Right cardiac atrium (tissue), 5 donors: ENCODE data around the gene ENHO. TPM values are rescaled to one million over a fixed set of nuclear protein-coding genes. Genes with fewer than 3 reads are reported as not detected.
A peak's percentile ranks its signal among the peaks of the same experiment; 100 is the strongest.

Experiments
- ATAC-seq, 2 donors: fragments of 200-7000 bp; cut with Tn5 transposase; one replicate each; pipeline versions ENCODE4 v1.8.0 to v1.9.1; 2020; ENCODE audit warnings: moderate library complexity in 2 of 2, mild to moderate bottlenecking in 1 of 2
- DNase-seq, 3 donors: peaks; one replicate each; pipeline ENCODE4 v3.0.0-alpha.2; 2020
- H3K27ac ChIP-seq: one replicate; pipeline ENCODE4 v1.5.1; 2013; ENCODE audit warnings: mild to moderate bottlenecking, low read length, control low read depth, moderate library complexity
- H3K27me3 ChIP-seq: one replicate; pipeline ENCODE4 v1.6.1; 2013; ENCODE audit not compliant: control insufficient read depth, insufficient read depth
- H3K4me1 ChIP-seq: one replicate; pipeline ENCODE4 v1.6.1; 2013; ENCODE audit warnings: low read length; ENCODE audit not compliant: control insufficient read depth, insufficient read depth
- H3K4me3 ChIP-seq: one replicate; pipeline ENCODE4 v1.5.1; 2013; ENCODE audit warnings: low read length, control low read depth
- H3K9me3 ChIP-seq: one replicate; pipeline ENCODE4 v1.6.1; 2013; ENCODE audit warnings: low read length; ENCODE audit not compliant: control insufficient read depth
- whole genome bisulfite sequencing: extraction: QIAGEN DNeasy Blood & Tissue Kit; methylation state at CpG from one replicate; pipeline ENCODE4 v1.1.7; 2013; 5-methylcytosine and 5-hydroxymethylcytosine counted together
- intact Hi-C, 4 donors: fragments of 100-400 bp; cut with DNase I; formaldehyde crosslinking; loops; one replicate each; pipeline versions ENCODE4 v1.11.0 to v1.14.0; 2022 to 2023
- long read RNA-seq, 4 donors: library from polyadenylated mRNA; unstranded; transcript quantifications; one replicate each; pipeline ENCODE4 v2.0.0, GENCODE V29; 2020 to 2021
- polyA plus RNA-seq: library from polyadenylated mRNA; stranded (reverse); fragments of 200-250 nt; gene quantifications from one replicate; pipeline ENCODE4 v1.2.3, GENCODE V29; 2013
- total RNA-seq, 4 donors: library from RNA; stranded (reverse); fragmentation: NEBNext Ultra II Directional; extraction: Animal tissue kit (Norgen Biotek cat#: 25700); gene quantifications; one replicate each; pipeline ENCODE4 v1.2.1, GENCODE V29; 2021
- donor health status: healthy with polysubstance abuse.
- donor health status: DM: no; HTN: yes; CAD: no.
- donor health status: DM: no; HTN: no; CAD: no.
- donor health status: DM: no; HTN: yes; CAD: no; lungs with severe emphysema.
- donor health status: DM: yes; HTN: yes; CAD: no.

Gene ENHO
- total RNA-seq (1 to 10 TPM in 3 of 4 donors, under 1 TPM in 1; 0.67 to 2.3 (median 1.6) TPM), polyA plus RNA-seq (3.2 TPM)
- long read RNA-seq, donor 1, partial matches to known transcripts = 0 of 3 reads
- long read RNA-seq, donor 1, other reads (novel, unspliced or antisense) = 0 of 3 reads
- long read RNA-seq, donor 2, partial matches to known transcripts = 0 of 3 reads
- long read RNA-seq, donor 2, other reads (novel, unspliced or antisense) = 1 of 3 reads
- long read RNA-seq, donor 3 = 0 reads
- long read RNA-seq, donor 4, partial matches to known transcripts = 0 of 2 reads
- long read RNA-seq, donor 4, other reads (novel, unspliced or antisense) = 0 of 2 reads

DNA sequence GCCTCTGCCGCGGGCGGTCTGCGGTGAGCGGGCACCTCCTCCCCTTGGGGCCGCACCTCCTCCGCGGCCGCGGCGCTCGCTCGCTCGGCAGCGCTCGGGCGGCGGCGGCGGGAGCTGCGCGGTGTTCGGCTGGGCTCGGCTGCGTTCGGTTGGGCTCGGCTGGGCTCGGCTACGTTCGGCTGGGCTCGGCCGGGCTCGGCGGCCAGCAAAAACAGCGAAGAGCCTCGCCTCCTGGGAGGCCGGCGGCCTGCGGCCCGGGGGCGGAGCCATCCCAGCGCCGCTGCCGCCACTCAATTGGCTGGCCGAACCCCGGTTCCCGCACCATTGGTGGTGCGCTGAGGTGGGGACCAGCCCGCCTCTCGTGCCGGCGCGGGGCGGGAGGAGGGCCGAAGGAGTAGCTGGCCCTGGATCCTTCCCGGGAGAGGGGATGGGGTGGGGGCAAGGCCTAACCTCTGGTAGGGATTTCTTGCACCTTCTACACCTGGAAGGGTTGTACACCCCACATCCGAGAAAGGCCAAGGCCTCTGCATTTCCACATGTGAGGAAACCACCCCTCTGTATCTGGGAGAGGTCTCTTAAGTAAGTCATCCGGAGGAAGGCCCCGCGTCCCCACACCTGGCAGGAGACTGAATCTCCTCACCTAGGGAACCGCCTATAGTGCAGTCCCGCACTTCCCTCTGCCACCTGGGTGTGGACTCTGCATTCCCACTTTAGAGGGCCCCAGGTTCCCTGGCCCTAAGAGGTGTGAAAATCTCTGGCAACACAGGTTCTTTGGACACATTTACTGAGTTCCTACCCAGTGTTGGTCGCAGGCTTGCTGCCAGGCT lies at the start of gene ENHO:
Gene ENHO, minus strand, starts transcription at position 20 of the 827 bp plus-strand sequence. CDS start 1,295 bp downstream, outside the sequence.
- no peaks in the 10 kb centered on the region for H3K4me1 ChIP-seq
- peak; percentile 97 to 99 for ATAC-seq
- 5% methylated on average over 63 of the region's 63 CpGs for WGBS
- H3K4me3 ChIP-seq = peak within 1 kb of the TSS; percentile 49
- no peaks in the 10 kb centered on the region for H3K27me3 ChIP-seq
- intact Hi-C loops = no loop called here
- DNase-seq = peak; percentile 91 to 96 (median 95)
- H3K27ac ChIP-seq = no peak within 1 kb of the TSS
- no peaks in the 10 kb centered on the region for H3K9me3 ChIP-seq

DNA sequence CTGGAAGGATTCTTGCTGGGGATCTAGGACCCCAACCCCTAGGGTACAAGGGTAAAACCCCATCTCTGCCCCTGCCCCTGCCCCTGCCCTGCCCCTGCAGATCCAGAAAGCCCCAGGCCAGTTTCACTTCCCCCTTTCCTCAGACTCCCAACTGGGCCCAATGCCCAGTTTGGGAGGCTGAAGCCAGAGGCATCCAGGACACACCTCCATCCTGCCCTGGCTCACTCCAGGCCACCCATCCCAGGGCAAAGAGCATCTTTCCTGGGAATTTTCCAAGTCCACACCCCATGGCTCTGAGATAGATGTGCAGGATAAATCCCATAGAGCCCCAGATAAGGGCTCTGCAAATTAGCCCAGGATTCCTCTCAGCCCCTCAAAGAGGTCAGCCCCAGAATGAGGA lies 49.3 kb upstream of the ENHO start:
- Histone ChIP-seq H3K4me3 (no peak overlapping the region), H3K27ac (no peak overlapping the region), H3K4me1 (peaks cover 4% of the 10 kb centered on the region), H3K27me3 (no peaks in the 10 kb centered on the region), H3K9me3 (no peaks in the 10 kb centered on the region)
- ATAC-seq (peak in 1 of 2 donors; percentile 20), DNase-seq (peak in 2 of 3 donors; percentile 33 to 61)
- intact Hi-C loops = no loop called here

DNA sequence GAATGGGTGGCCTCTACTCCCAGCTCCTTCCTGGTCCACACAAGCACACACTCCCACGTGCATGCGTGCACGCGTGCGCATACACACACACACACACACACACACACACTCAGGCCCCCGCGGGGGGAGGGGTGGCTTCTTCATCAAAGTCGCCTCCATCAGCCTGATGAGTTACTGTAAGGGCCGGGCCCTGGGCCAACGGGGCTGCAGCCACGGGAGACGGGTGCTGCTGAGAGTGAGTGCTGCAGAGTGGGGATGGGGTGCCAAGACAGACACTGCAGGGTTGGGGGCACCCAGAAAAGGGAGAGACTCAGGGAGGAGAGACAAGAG lies 48.7 kb upstream of the ENHO start:
- Histone ChIP-seq H3K9me3 (no peaks in the 10 kb centered on the region), H3K27ac (no peak overlapping the region), H3K4me3 (no peak overlapping the region), H3K27me3 (no peaks in the 10 kb centered on the region), H3K4me1 (peaks cover 8% of the 10 kb centered on the region)
- DNase-seq (peak in 2 of 3 donors; percentile 80 to 85), ATAC-seq (no peak)
- 56% methylated on average over 12 of the region's 12 CpGs for whole genome bisulfite sequencing
- intact Hi-C loops = no loop called here

DNA sequence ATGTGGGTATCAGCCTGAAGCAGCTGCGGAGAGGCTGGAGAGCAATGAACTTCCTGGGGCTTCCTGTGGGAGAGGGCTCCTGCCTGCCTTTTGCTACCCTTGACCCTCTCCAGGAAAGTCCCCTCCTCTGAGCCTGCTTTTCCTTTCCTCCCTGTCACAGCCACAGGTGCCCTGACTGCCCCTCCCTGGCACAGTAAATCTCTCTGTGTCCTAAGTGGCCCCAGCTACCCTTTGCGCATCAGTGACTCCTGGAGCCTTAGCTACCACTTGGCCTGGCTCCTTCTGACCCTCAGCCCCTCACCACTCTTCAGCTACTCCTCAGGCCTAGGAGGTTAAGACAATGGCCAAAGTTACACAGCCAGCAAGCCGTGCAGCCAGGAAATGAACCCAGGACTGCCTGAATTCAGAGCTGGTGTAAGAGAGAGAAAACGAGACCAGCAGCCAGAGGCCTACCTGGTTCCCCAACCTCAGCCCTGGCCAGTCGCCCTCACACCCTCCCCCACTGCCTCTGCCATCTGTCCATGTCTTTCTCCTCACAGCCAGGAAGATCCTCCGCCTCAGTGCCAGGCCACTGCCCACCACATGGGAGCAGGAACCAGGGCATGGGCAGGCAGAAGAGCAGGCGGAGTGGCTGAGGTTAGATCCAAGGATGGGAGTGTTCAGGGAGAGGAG lies 48.2 kb upstream of the ENHO start:
- peak in 1 of 3 donors; percentile 63 for DNase-seq
- no peak overlapping the region for H3K4me3 ChIP-seq
- intact Hi-C loops = no loop called here
- no peak for ATAC-seq
- no peaks in the 10 kb centered on the region for H3K9me3 ChIP-seq
- H3K27me3 ChIP-seq = no peaks in the 10 kb centered on the region
- H3K4me1 ChIP-seq = peaks cover 8% of the 10 kb centered on the region
- H3K27ac ChIP-seq = no peak overlapping the region
- 68% methylated on average over 7 of the region's 7 CpGs for WGBS

DNA sequence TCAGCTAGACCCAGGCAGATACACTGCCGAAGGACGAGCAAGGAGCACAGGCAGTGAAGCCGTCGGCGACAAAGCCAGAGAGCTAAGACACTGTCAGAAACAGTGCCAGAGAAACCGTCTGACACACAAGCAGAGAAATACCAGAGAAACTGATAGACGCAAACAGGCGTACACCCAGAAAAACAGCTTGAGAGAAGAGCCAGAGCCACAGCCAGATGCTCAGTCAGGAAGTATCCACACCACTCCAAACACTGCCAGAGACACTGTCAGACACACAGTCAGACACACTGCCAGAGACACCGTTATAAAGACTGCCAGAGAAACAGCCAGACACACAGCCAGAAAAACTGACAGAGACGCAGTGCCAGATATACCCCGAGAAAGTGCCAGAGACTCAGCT lies 47.6 kb upstream of the ENHO start:
- 29% methylated on average over 11 of the region's 11 CpGs for WGBS
- peak overlapping the region; percentile 13 for H3K27ac ChIP-seq
- intact Hi-C loops = no loop called here
- no peaks in the 10 kb centered on the region for H3K27me3 ChIP-seq
- ATAC-seq (peak; percentile 14 to 38), DNase-seq (peak in 2 of 3 donors; percentile 49 to 52)
- no peaks in the 10 kb centered on the region for H3K9me3 ChIP-seq
- H3K4me3 ChIP-seq = no peak overlapping the region
- peaks cover 8% of the 10 kb centered on the region for H3K4me1 ChIP-seq

DNA sequence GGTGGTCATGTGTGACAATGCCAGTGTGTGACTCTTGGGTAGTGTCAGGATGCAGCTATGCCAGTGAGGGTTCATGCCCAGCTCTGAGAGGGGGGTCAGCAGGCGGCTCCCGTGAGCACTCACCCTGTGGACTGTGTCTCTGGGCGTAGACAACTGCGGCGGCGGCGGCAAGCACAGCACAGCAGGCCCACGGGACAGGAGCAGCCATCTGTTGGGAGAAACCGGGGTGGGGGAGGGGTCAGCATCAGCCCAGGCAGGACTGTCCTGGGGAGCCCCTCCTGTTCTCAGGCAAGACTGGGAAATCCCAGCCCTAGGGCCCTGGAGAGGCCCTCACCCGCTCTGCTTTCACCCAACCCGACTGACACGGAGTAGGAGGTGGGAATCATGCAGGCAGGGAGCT lies 46.0 kb upstream of the ENHO start:
- Histone ChIP-seq H3K9me3 (no peaks in the 10 kb centered on the region), H3K4me1 (peaks cover 8% of the 10 kb centered on the region), H3K27me3 (no peaks in the 10 kb centered on the region), H3K27ac (no peak overlapping the region), H3K4me3 (no peak overlapping the region)
- ATAC-seq (no peak), DNase-seq (peak in 2 of 3 donors; percentile 18 to 58)
- intact Hi-C loops = no loop called here
- WGBS = 79% methylated on average over 12 of the region's 12 CpGs

DNA sequence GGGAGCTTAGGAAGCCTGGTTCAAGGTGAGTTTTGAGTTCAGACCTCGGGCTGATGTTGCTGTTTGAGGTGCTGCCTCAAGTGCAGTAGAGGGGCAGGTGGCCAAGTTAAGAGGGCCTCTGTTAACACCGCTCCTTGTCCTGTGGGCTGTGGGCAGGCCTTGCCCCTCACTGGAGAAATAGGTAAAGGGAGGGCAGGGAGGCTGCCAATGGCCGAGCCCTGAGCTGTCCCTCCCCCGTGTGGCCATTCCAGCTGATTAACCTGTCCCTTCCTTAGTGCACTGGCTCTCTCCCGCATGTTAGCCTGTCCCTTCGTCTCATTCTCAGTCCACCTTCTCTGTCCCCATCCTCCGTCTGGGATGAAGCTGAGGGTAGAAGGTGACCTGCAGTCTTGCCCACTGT lies 45.3 kb upstream of the ENHO start:
- H3K27ac ChIP-seq = no peak overlapping the region
- intact Hi-C loops = no loop called here
- H3K27me3 ChIP-seq = no peaks in the 10 kb centered on the region
- 75% methylated on average over 7 of the region's 7 CpGs for WGBS
- DNase-seq (peak in 2 of 3 donors; percentile 42 to 48), ATAC-seq (no peak)
- H3K4me1 ChIP-seq = peaks cover 8% of the 10 kb centered on the region
- no peak overlapping the region for H3K4me3 ChIP-seq
- H3K9me3 ChIP-seq = no peaks in the 10 kb centered on the region

DNA sequence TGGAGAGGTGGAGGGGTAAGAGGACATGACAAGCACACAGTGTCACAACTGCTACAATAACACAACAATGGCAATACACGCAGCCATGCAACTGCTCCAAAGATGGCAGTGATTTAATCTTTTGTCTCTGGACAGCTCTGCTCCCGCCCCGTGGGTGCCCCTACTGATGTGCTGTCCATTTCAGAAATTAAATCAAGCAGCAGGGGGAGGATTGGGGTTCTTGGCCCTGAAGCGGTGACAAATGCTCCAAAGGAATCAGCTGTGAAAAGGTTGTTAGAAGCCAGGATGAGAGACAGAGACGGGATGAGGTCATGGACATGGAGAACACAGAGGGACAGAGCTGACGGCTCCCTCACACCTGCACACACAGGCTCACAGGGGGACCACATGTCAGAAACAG lies 44.2 kb upstream of the ENHO start:
- no peaks in the 10 kb centered on the region for H3K27me3 ChIP-seq
- peak in 2 of 3 donors; percentile 48 to 56 for DNase-seq
- WGBS = 48% methylated on average over 6 of the region's 6 CpGs

DNA sequence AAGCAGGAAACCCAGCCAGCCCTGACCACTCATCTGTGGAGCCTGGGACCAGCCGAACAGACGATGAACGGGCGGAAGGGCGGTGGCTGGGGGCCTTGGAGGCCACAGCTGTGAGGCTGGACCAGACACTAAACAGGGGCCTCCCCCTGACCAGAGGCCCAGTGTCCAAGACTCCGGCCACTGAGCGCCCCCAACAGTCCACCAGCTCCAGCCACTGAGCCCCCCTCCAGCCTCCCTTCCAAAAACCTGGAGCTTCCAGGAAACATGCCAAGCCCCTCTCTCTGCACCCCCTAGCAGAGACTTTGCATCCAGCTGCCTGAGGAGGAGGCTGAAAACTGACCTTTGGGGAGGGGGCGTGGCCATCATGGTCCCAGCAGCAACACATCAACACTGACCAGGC lies 43.5 kb upstream of the ENHO start:
- Histone ChIP-seq H3K4me1 (peaks cover 8% of the 10 kb centered on the region), H3K4me3 (no peak overlapping the region), H3K27me3 (no peaks in the 10 kb centered on the region), H3K9me3 (no peaks in the 10 kb centered on the region), H3K27ac (no peak overlapping the region)
- intact Hi-C loops = no loop called here
- peak in 2 of 3 donors; percentile 21 to 29 for DNase-seq
- ATAC-seq = no peak
- 75% methylated on average over 8 of the region's 8 CpGs for WGBS

More for the DNA sequence above, 44.2 kb upstream of the ENHO start:
- Histone ChIP-seq H3K9me3 (no peaks in the 10 kb centered on the region), H3K4me3 (no peak overlapping the region), H3K4me1 (peaks cover 8% of the 10 kb centered on the region), H3K27ac (peak overlapping the region; percentile 32)
- ATAC-seq = peak; percentile 45 to 49
- intact Hi-C loops = no loop called here

DNA sequence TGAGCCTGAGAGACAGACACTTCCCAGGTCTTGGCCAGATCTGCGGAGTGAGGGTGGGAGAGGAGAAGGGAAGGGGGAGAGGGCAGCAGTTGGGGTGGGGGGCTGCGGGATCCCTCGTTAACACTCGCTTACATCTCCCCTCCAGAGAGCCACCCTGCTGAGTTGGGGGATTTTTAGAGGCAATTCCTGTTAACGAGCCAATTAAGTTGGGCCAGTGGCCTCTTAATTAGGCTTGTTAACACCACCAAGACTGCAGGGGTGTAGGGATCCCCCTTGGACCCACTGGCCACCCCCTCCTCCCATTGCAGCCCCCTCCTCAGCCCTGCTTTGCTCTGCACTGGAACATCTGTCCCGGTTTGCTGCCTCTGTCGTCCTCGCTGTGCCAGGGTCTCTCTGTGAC lies 43.1 kb upstream of the ENHO start:
- WGBS = 74% methylated on average over 8 of the region's 8 CpGs
- DNase-seq = peak in 1 of 3 donors; percentile 10

DNA sequence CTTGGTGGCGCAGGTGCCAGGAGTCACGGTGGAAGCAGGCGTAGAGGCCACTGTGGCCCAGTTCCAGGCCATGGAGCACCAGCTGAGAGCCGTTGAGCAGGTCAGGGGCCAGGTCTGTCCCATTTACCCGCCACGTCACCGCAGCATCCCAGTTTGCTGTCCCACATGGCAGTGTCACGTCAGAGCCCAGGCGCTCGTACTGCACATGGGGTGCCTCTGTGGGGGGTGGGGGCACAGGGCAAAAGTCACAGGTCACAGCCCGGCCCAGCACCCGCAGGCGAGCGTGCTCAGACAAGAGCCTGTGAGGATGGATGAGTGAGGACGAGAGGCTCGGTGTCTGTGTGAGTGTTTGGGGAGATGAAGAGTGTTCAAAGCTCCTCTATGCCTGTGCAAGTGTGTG lies 41.8 kb upstream of the ENHO start:
- ATAC-seq = no peak
- DNase-seq = peak in 1 of 3 donors; percentile 40
- H3K27me3 ChIP-seq = no peaks in the 10 kb centered on the region
- no peaks in the 10 kb centered on the region for H3K9me3 ChIP-seq
- WGBS = 91% methylated on average over 16 of the region's 16 CpGs
- intact Hi-C loops = no loop called here
- H3K27ac ChIP-seq = no peak overlapping the region
- no peak overlapping the region for H3K4me3 ChIP-seq
- H3K4me1 ChIP-seq = peaks cover 5% of the 10 kb centered on the region

More for the DNA sequence above, 43.1 kb upstream of the ENHO start:
- no peaks in the 10 kb centered on the region for H3K9me3 ChIP-seq
- H3K27ac ChIP-seq = no peak overlapping the region
- peaks cover 8% of the 10 kb centered on the region for H3K4me1 ChIP-seq
- no peaks in the 10 kb centered on the region for H3K27me3 ChIP-seq
- H3K4me3 ChIP-seq = no peak overlapping the region
- no peak for ATAC-seq
- intact Hi-C loops = no loop called here
